Endothelial cell of umbilical vein (primary cell): Measurements from ENCODE around the gene GDE1. TPM values are rescaled to one million over a fixed set of nuclear protein-coding genes. Genes with fewer than 3 reads are reported as not detected.

Experiments used
- BruUV-seq: library from RNA; stranded (reverse); fragments of 400-500 nt; replicated peaks from 2 replicates; lab custom pipeline; 2021; lab: Mats Ljungman, UMichigan
- CTCF ChIA-PET: fragments of 300-600, 350-600 bp; sonication (Branson Sonifier 250); formaldehyde crosslinking; loops from one replicate; lab custom pipeline; 2021; ENCODE audit warnings: antibody characterized with exemption, inconsistent platforms; lab: Charles Lee
- POLR2A ChIA-PET: fragments of 300-600, 350-600 bp; sonication (Branson Sonifier 250); formaldehyde crosslinking; loops from one replicate; lab custom pipeline; 2021; ENCODE audit warnings: antibody characterized with exemption, inconsistent platforms; lab: Charles Lee
- DNase-seq: peaks from one replicate; pipeline ENCODE4 v3.0.0-alpha.2; 2011; ENCODE audit warnings: low read depth, low spot score
- FAIRE-seq: peaks from 2 replicates; lab custom pipeline; 2011; peaks lifted over from hg19 to GRCh38; lab: Jason Lieb, UNC
- H2AFZ ChIP-seq: 2 replicates; pipeline ENCODE4 v1.6.0; 2012; ENCODE audit warnings: low read depth, low read length, control low read depth, inconsistent platforms
- H3K27ac ChIP-seq: 2 replicates; pipeline ENCODE4 v1.5.1; 2011; ENCODE audit warnings: low read depth, mild to moderate bottlenecking, control low read depth, low read length, moderate library complexity; ENCODE audit not compliant: insufficient read depth
- H3K27me3 ChIP-seq, 2 experiments: 2 replicates each; pipeline versions ENCODE4 v1.6.0 to v1.6.1; 2011; ENCODE audit warnings: low read length in 2 of 2, mixed read lengths in 1 of 2; ENCODE audit not compliant: control insufficient read depth in 2 of 2, insufficient read depth in 2 of 2
- H3K36me3 ChIP-seq, 2 experiments: 2 replicates in 1 of 2; 3 replicates in 1 of 2; pipeline ENCODE4 v1.5.1; 2011; ENCODE audit warnings: low read length in 2 of 2, mild to moderate bottlenecking in 1 of 2, moderate library complexity in 1 of 2; ENCODE audit not compliant: control insufficient read depth in 2 of 2, insufficient read depth in 2 of 2; ENCODE audit errors: extremely low read depth in 1 of 2
- H3K4me1 ChIP-seq: 3 replicates; pipeline ENCODE4 v1.5.1; 2011; ENCODE audit warnings: mild to moderate bottlenecking, low read length; ENCODE audit not compliant: control insufficient read depth, insufficient read depth; ENCODE audit errors: extremely low read depth
- H3K4me2 ChIP-seq: 2 replicates; pipeline ENCODE4 v1.6.1; 2011; ENCODE audit warnings: low read length, control low read depth, mixed read lengths; ENCODE audit not compliant: insufficient read depth
- H3K4me3 ChIP-seq, 3 experiments: fragments of 200-600 bp in 1 of 3; sonication (generic), shearing (Covaris generic) in 1 of 3; replicated peaks in 1 of 3; 2 replicates each; pipeline ENCODE4 v1.5.1; 2011 to 2016; ENCODE audit warnings: control low read depth in 3 of 3, low read length in 3 of 3, mild to moderate bottlenecking in 2 of 3, inconsistent platforms in 1 of 3, low read depth in 1 of 3, moderate library complexity in 1 of 3; ENCODE audit not compliant: insufficient read depth in 1 of 3
- H3K79me2 ChIP-seq: 2 replicates; pipeline ENCODE4 v1.6.0; 2012; ENCODE audit warnings: low read length, inconsistent platforms; ENCODE audit not compliant: control insufficient read depth, insufficient read depth
- H3K9ac ChIP-seq: replicated peaks from 2 replicates; pipeline ENCODE3; 2011; ENCODE audit warnings: low read length, control low read depth; ENCODE audit not compliant: insufficient read depth; ENCODE audit errors: extremely low read depth
- H3K9me1 ChIP-seq: replicated peaks from 3 replicates; pipeline ENCODE4 v1.6.0; 2011; ENCODE audit warnings: mild to moderate bottlenecking, low read length; ENCODE audit not compliant: control insufficient read depth, insufficient read depth; ENCODE audit errors: extremely low read depth
- H3K9me3 ChIP-seq: replicated peaks from 2 replicates; pipeline ENCODE4 v1.5.1; 2012; ENCODE audit warnings: low read length, inconsistent platforms; ENCODE audit not compliant: control insufficient read depth, insufficient read depth
- H4K20me1 ChIP-seq: replicated peaks from 2 replicates; pipeline ENCODE3; 2011; ENCODE audit warnings: mild to moderate bottlenecking, low read length; ENCODE audit not compliant: control insufficient read depth, insufficient read depth; ENCODE audit errors: extremely low read depth
- CTCF ChIP-seq, 2 donors: IDR thresholded peaks; 1 replicate in 1 of 2; 2 replicates in 1 of 2; pipeline ENCODE4 v1.5.1; 2011; ENCODE audit warnings: low read length in 2 of 2, mild to moderate bottlenecking in 2 of 2, moderate library complexity in 2 of 2, control low read depth in 1 of 2, inconsistent platforms in 1 of 2, low read depth in 1 of 2; ENCODE audit not compliant: insufficient read depth in 1 of 2; ENCODE audit errors: extremely low read depth in 1 of 2
- EZH2 ChIP-seq: IDR thresholded peaks from 2 replicates; pipeline ENCODE4 v1.6.1; 2012; ENCODE audit warnings: borderline replicate concordance, low read depth, mild to moderate bottlenecking, moderate library complexity, low read length, inconsistent platforms; ENCODE audit not compliant: severe bottlenecking
- FOS ChIP-seq: IDR thresholded peaks from 2 replicates; pipeline ENCODE4 v1.6.1; 2011; ENCODE audit warnings: mild to moderate bottlenecking, low read length, moderate library complexity, borderline replicate concordance; ENCODE audit not compliant: insufficient read depth
- GATA2 ChIP-seq: IDR thresholded peaks from 2 replicates; pipeline ENCODE4 v1.7.0; 2011; ENCODE audit warnings: low read depth, mild to moderate bottlenecking, moderate library complexity, mixed read lengths, low read length; ENCODE audit not compliant: insufficient read length, insufficient read depth
- JUN ChIP-seq: IDR thresholded peaks from 2 replicates; pipeline ENCODE4 v1.6.1; 2011; ENCODE audit warnings: borderline replicate concordance, low read depth; ENCODE audit not compliant: insufficient read length, insufficient read depth
- MYC ChIP-seq: IDR thresholded peaks from one replicate; pipeline ENCODE4 v1.6.1; 2011; ENCODE audit warnings: mild to moderate bottlenecking, low read depth, low read length
- POLR2A ChIP-seq: IDR thresholded peaks from 2 replicates; pipeline ENCODE4 v1.6.1; 2012; ENCODE audit warnings: low read depth, mild to moderate bottlenecking, control low read depth, low read length
- POLR2AphosphoS5 ChIP-seq: IDR thresholded peaks from 2 replicates; pipeline ENCODE4 v1.6.1; 2012; ENCODE audit warnings: low read depth, mild to moderate bottlenecking, control low read depth, low read length, moderate library complexity; ENCODE audit not compliant: insufficient read depth
- dilution Hi-C: fragments of 300-500 bp; cut with MboI; formaldehyde crosslinking; loops from one replicate; pipeline ENCODE4 v1.15.0; 2019; ENCODE audit warnings: low sequenced_read_pairs; ENCODE audit not compliant: extremely low pct_ligation_motif_present
- intact Hi-C: fragments of 100-400 bp; cut with micrococcal nuclease; formaldehyde crosslinking; loops from one replicate; pipeline ENCODE4 v1.10.0; 2022
- polyA plus RNA-seq, 4 experiments: library from polyadenylated mRNA; depleted of rRNA in 3 of 4; stranded (reverse) in 3 of 4; unstranded in 1 of 4; fragments of >200 nt; gene quantifications; 2 replicates each; pipeline versions ENCODE4 v1.2.1 to v1.2.3, GENCODE V29; 2011 to 2012; ENCODE audit warnings: missing spikeins in 1 of 4
- total RNA-seq: library from RNA; stranded (reverse); gene quantifications from 2 replicates; pipeline ENCODE4 v1.2.3, GENCODE V29; 2021
- TF ChIP-seq, protein P1 (sequence below): IDR thresholded peaks from 2 replicates; pipeline ENCODE4 v1.6.1; 2011; ENCODE audit not compliant: insufficient read depth, insufficient read length

GDE1 gene
- total and polyA plus RNA-seq, 2 donors (not counting 3 experiments of a cell fraction or from before 2014, with no cell fraction given), result 34.9 to 50.5 TPM

GRCh38 chr16:19472482-19472881, 49.4 kb downstream of the GDE1 start:
- no peak for DNase-seq
- ChIA-PET CTCF (no interaction called here), POLR2A (no interaction called here)
- dilution Hi-C loops, result no loop called here
- Histone ChIP-seq H4K20me1 (no peaks in the 10 kb centered on the region), H2AFZ (no peak overlapping the region), H3K36me3 (no peaks in the 10 kb centered on the region), H3K4me1 (no peaks in the 10 kb centered on the region), H3K9me1 (no peaks in the 10 kb centered on the region), H3K4me2 (no peak overlapping the region), H3K79me2 (no peaks in the 10 kb centered on the region), H3K4me3 (no peak overlapping the region), H3K27me3 (no peaks in the 10 kb centered on the region), H3K27ac (no peak overlapping the region), H3K9me3 (no peaks in the 10 kb centered on the region), H3K9ac (no peak overlapping the region)
- BruUV-seq, result no TSS peak
- no peak for FAIRE-seq
- intact Hi-C loops, result no loop called here
- no peak for TF ChIP-seq FOS
- TF ChIP-seq POLR2AphosphoS5, result no peak
- TF ChIP-seq, protein P1, sequence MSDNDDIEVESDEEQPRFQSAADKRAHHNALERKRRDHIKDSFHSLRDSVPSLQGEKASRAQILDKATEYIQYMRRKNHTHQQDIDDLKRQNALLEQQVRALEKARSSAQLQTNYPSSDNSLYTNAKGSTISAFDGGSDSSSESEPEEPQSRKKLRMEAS, result no peak
- no peak for TF ChIP-seq JUN
- TF ChIP-seq MYC, result no peak
- TF ChIP-seq CTCF (IDR thresholded peaks at IDR 0.05; ENCODE audit: extremely low read depth in 1 of 2, insufficient read depth in 1 of 2, low read depth in 1 of 2, low read length in 2 of 2), result no peak
- TF ChIP-seq EZH2, result no peak
- no peak for TF ChIP-seq GATA2
- no peak for TF ChIP-seq POLR2A
